HepG2 (cell line): ENCODE results near the gene TRMU. TPM values are rescaled to one million over a fixed set of nuclear protein-coding genes. Genes with fewer than 3 reads are reported as not detected.

Experiments
- ELF1 ChIP-seq: sonication (generic); formaldehyde crosslinking; IDR thresholded peaks from 2 replicates; pipeline ENCODE4 v1.4.0; 2020; ENCODE audit warnings: missing genetic modification reagents
- ESRRA ChIP-seq: sonication (generic); formaldehyde crosslinking; IDR thresholded peaks from 2 replicates; pipeline ENCODE4 v1.5.1; 2020; ENCODE audit warnings: mild to moderate bottlenecking, low read depth, missing genetic modification reagents
- FOXP4 ChIP-seq: sonication (generic); formaldehyde crosslinking; IDR thresholded peaks from 2 replicates; pipeline ENCODE4 v1.4.0; 2020; ENCODE audit warnings: missing genetic modification reagents
- HIVEP1 ChIP-seq: sonication (generic); formaldehyde crosslinking; IDR thresholded peaks from 2 replicates; pipeline ENCODE4 v1.4.0; 2020; ENCODE audit warnings: mild to moderate bottlenecking, missing genetic modification reagents
- HOXA7 ChIP-seq: sonication (generic); formaldehyde crosslinking; IDR thresholded peaks from 2 replicates; pipeline ENCODE4 v1.8.1; 2022; ENCODE audit warnings: mild to moderate bottlenecking, missing genetic modification reagents, moderate library complexity
- MAZ ChIP-seq, 2 experiments: sonication (generic) in 1 of 2; formaldehyde crosslinking in 1 of 2; IDR thresholded peaks; 2 replicates each; pipeline versions ENCODE4 v1.5.0 to v1.6.1; 2012 to 2020; ENCODE audit warnings: low read depth in 2 of 2, mild to moderate bottlenecking in 2 of 2, borderline replicate concordance in 1 of 2, improper control_type of control experiment in 1 of 2, low read length in 1 of 2, missing genetic modification reagents in 1 of 2, moderate library complexity in 1 of 2
- MTERF4 ChIP-seq: sonication (generic); formaldehyde crosslinking; IDR thresholded peaks from 2 replicates; pipeline ENCODE4 v1.8.0; 2023; ENCODE audit warnings: mild to moderate bottlenecking, missing genetic modification reagents
- NR2F6 ChIP-seq, 2 experiments: IDR thresholded peaks; 2 replicates each; pipeline ENCODE4 v1.6.1; 2016; ENCODE audit warnings: antibody characterized with exemption in 1 of 2, mild to moderate bottlenecking in 1 of 2
- ONECUT2 ChIP-seq: sonication (generic); formaldehyde crosslinking; IDR thresholded peaks from 2 replicates; pipeline ENCODE4 v1.4.0; 2020; ENCODE audit warnings: missing genetic modification reagents
- PCBP2 ChIP-seq: fragments of 200-400 bp; formaldehyde crosslinking; optimal IDR thresholded peaks from 2 replicates; pipeline ENCODE3; 2018; ENCODE audit warnings: low read length, low read depth; ENCODE audit not compliant: poor library complexity, severe bottlenecking
- SMYD3 ChIP-seq: sonication (generic); formaldehyde crosslinking; IDR thresholded peaks from 2 replicates; pipeline ENCODE4 v1.8.1; 2023; ENCODE audit warnings: mild to moderate bottlenecking, missing genetic modification reagents
- STAG1 ChIP-seq: sonication (generic); formaldehyde crosslinking; IDR thresholded peaks from 2 replicates; pipeline ENCODE4 v1.4.0; 2020; ENCODE audit warnings: missing genetic modification reagents
- TRAFD1 ChIP-seq: sonication (generic); formaldehyde crosslinking; IDR thresholded peaks from 2 replicates; pipeline ENCODE4 v1.5.1; 2020; ENCODE audit warnings: missing genetic modification reagents, mild to moderate bottlenecking, borderline replicate concordance
- ZBTB1 ChIP-seq: sonication (generic); formaldehyde crosslinking; IDR thresholded peaks from 2 replicates; pipeline ENCODE4 v1.4.0; 2020; ENCODE audit warnings: missing genetic modification reagents, borderline replicate concordance
- ZEB1 ChIP-seq: IDR thresholded peaks from 2 replicates; pipeline ENCODE4 v1.6.1; 2012; ENCODE audit warnings: mild to moderate bottlenecking, low read depth, inconsistent platforms; ENCODE audit not compliant: insufficient replicate concordance
- ZFP1 ChIP-seq: IDR thresholded peaks from 2 replicates; pipeline ENCODE4 v1.6.1; 2016
- ZFP37 ChIP-seq: sonication (generic); formaldehyde crosslinking; IDR thresholded peaks from 2 replicates; pipeline ENCODE4 v1.4.0; 2020; ENCODE audit warnings: missing genetic modification reagents, borderline replicate concordance
- ZNF263 ChIP-seq: sonication (generic); formaldehyde crosslinking; IDR thresholded peaks from 2 replicates; pipeline ENCODE4 v1.4.0; 2020; ENCODE audit warnings: missing genetic modification reagents
- ZNF710 ChIP-seq: sonication (generic); formaldehyde crosslinking; IDR thresholded peaks from 2 replicates; pipeline ENCODE4 v1.5.0; 2020; ENCODE audit warnings: mild to moderate bottlenecking, missing genetic modification reagents, borderline replicate concordance
- ZNF713 ChIP-seq: sonication (generic); formaldehyde crosslinking; IDR thresholded peaks from 2 replicates; pipeline ENCODE4 v1.4.0; 2020; ENCODE audit warnings: mild to moderate bottlenecking, missing genetic modification reagents
- ZSCAN21 ChIP-seq: sonication (generic); formaldehyde crosslinking; IDR thresholded peaks from 2 replicates; pipeline ENCODE4 v1.8.0; 2022; ENCODE audit warnings: mild to moderate bottlenecking, missing genetic modification reagents, moderate library complexity, borderline replicate concordance
- polyA plus RNA-seq, 8 experiments: library from polyadenylated mRNA; depleted of rRNA in 3 of 8; stranded (reverse) in 7 of 8; unstranded in 1 of 8; fragments of >200 nt; fragmentation: Illumina TruSeq in 4 of 8; extraction: Trizol in 4 of 8; gene quantifications; 2 replicates each; pipeline versions ENCODE4 v1.2.1 to v1.2.3, GENCODE V29; 2011 to 2016; ENCODE audit warnings: low read depth in 4 of 8, missing spikeins in 1 of 8, mixed read lengths in 1 of 8; ENCODE audit not compliant: insufficient read depth in 1 of 8
- total RNA-seq, 5 experiments: library from RNA; depleted of rRNA; stranded (reverse); fragments of >200 nt; fragmentation: Illumina TruSeq; extraction: Trizol; gene quantifications; 2 replicates each; pipeline ENCODE4 v1.2.3, GENCODE V29; 2016; ENCODE audit warnings: low read depth in 1 of 5

The TRMU gene
- total and polyA plus RNA-seq, 2 of the 13 experiments (the other 11 are each of a cell fraction or from before 2014, with no cell fraction given), result 31.0 to 50.2 TPM

GRCh38 chr22:46390652-46391301, 55.3 kb downstream of the TRMU start (continued):
- TF ChIP-seq NR2F6 (IDR thresholded peaks at IDR 0.05) (no peak), NR2F6 (CRISPR knock-in tag; IDR thresholded peaks at IDR 0.05) (no peak), FOXP4 (CRISPR knock-in tag) (no peak), SMYD3 (CRISPR knock-in tag) (no peak), HIVEP1 (no peak), HOXA7 (CRISPR knock-in tag) (no peak), ONECUT2 (CRISPR knock-in tag) (no peak), ZNF710 (CRISPR knock-in tag) (peak; percentile 65; the same call in 1 of the 2 replicates), STAG1 (CRISPR knock-in tag) (peak; percentile 83), MTERF4 (CRISPR knock-in tag) (peak; percentile 19; the same call in 1 of the 2 replicates), ZSCAN21 (no peak), ZNF263 (peak; percentile 41; the same call in 1 of the 2 replicates), ZNF713 (CRISPR knock-in tag) (no peak), ZBTB1 (CRISPR knock-in tag) (no peak), MAZ (IDR thresholded peaks at IDR 0.05; ENCODE audit: borderline replicate concordance, low read depth, low read length) (no peak), MAZ (CRISPR knock-in tag; IDR thresholded peaks at IDR 0.05; ENCODE audit: low read depth) (0 out of 2 replicates have a peak, but pooled peaks have one; percentile 32), TRAFD1 (CRISPR knock-in tag) (no peak), PCBP2 (no peak), ESRRA (CRISPR knock-in tag) (peak; percentile 64; the same call in 1 of the 2 replicates), ZEB1 (no peak), ZFP1 (CRISPR knock-in tag) (0 out of 2 replicates have a peak, but pooled peaks have one; percentile 49), ZFP37 (CRISPR knock-in tag) (0 out of 2 replicates have a peak, but pooled peaks have one; percentile 23), ELF1 (peak; percentile 55)
